HepG2 (cell line): ENCODE results near the gene AAMP. TPM values are rescaled to one million over a fixed set of nuclear protein-coding genes. Genes with fewer than 3 reads are reported as not detected.
A peak's percentile ranks its signal among the peaks of the same experiment; 100 is the strongest.

Experiments
- ATF2 ChIP-seq: sonication (generic); formaldehyde crosslinking; IDR thresholded peaks from 2 replicates; pipeline ENCODE4 v1.4.0; 2020; ENCODE audit warnings: missing genetic modification reagents
- ATF5 ChIP-seq: sonication (generic); formaldehyde crosslinking; IDR thresholded peaks from 2 replicates; pipeline ENCODE4 v1.4.0; 2020; ENCODE audit warnings: mild to moderate bottlenecking, low read depth, missing genetic modification reagents
- FOSL2 ChIP-seq: sonication (generic); formaldehyde crosslinking; IDR thresholded peaks from 2 replicates; pipeline ENCODE4 v1.4.0; 2020; ENCODE audit warnings: missing genetic modification reagents
- FOXC1 ChIP-seq: sonication (generic); formaldehyde crosslinking; IDR thresholded peaks from 2 replicates; pipeline ENCODE4 v1.8.0; 2022; ENCODE audit warnings: mild to moderate bottlenecking, missing genetic modification reagents, borderline replicate concordance
- HMGXB3 ChIP-seq: sonication (generic); formaldehyde crosslinking; IDR thresholded peaks from 2 replicates; pipeline ENCODE4 v1.4.0; 2020; ENCODE audit warnings: missing genetic modification reagents, borderline replicate concordance
- MLX ChIP-seq: IDR thresholded peaks from 2 replicates; pipeline ENCODE4 v1.6.1; 2016
- MTERF4 ChIP-seq: sonication (generic); formaldehyde crosslinking; IDR thresholded peaks from 2 replicates; pipeline ENCODE4 v1.8.0; 2023; ENCODE audit warnings: mild to moderate bottlenecking, missing genetic modification reagents
- NFRKB ChIP-seq: fragments of 450-650 bp; IDR thresholded peaks from 2 replicates; pipeline ENCODE4 v1.6.1; 2017
- SAFB2 ChIP-seq: sonication (generic); formaldehyde crosslinking; IDR thresholded peaks from 2 replicates; pipeline ENCODE4 v1.5.1; 2020; ENCODE audit warnings: missing genetic modification reagents, low read depth, mild to moderate bottlenecking, borderline replicate concordance
- ZGPAT ChIP-seq: IDR thresholded peaks from 2 replicates; pipeline ENCODE4 v1.6.1; 2016; ENCODE audit warnings: mild to moderate bottlenecking
- ZNF224 ChIP-seq: sonication (generic); formaldehyde crosslinking; IDR thresholded peaks from 2 replicates; pipeline ENCODE4 v1.5.0; 2020; ENCODE audit warnings: mild to moderate bottlenecking, missing genetic modification reagents
- ZNF296 ChIP-seq: sonication (generic); formaldehyde crosslinking; conservative IDR thresholded peaks from 2 replicates; pipeline ENCODE4 v1.5.0; 2020; ENCODE audit warnings: mild to moderate bottlenecking, missing genetic modification reagents
- ZNF337 ChIP-seq: sonication (generic); formaldehyde crosslinking; IDR thresholded peaks from 2 replicates; pipeline ENCODE4 v1.5.1; 2020; ENCODE audit warnings: missing genetic modification reagents, low read depth, mild to moderate bottlenecking, borderline replicate concordance
- ZNF33A ChIP-seq: sonication (generic); formaldehyde crosslinking; IDR thresholded peaks from 2 replicates; pipeline ENCODE4 v1.5.1; 2020; ENCODE audit warnings: missing genetic modification reagents, mild to moderate bottlenecking, moderate library complexity, borderline replicate concordance
- ZNF597 ChIP-seq: sonication (generic); formaldehyde crosslinking; IDR thresholded peaks from 2 replicates; pipeline ENCODE4 v1.5.0; 2020; ENCODE audit warnings: missing genetic modification reagents
- ZSCAN12 ChIP-seq: sonication (generic); formaldehyde crosslinking; IDR thresholded peaks from 2 replicates; pipeline ENCODE4 v1.9.0; 2021; ENCODE audit warnings: mild to moderate bottlenecking, missing genetic modification reagents
- polyA plus RNA-seq, 8 experiments: library from polyadenylated mRNA; depleted of rRNA in 3 of 8; stranded (reverse) in 7 of 8; unstranded in 1 of 8; fragments of >200 nt; fragmentation: Illumina TruSeq in 4 of 8; extraction: Trizol in 4 of 8; gene quantifications; 2 replicates each; pipeline versions ENCODE4 v1.2.1 to v1.2.3, GENCODE V29; 2011 to 2016; ENCODE audit warnings: low read depth in 4 of 8, missing spikeins in 1 of 8, mixed read lengths in 1 of 8; ENCODE audit not compliant: insufficient read depth in 1 of 8
- total RNA-seq, 5 experiments: library from RNA; depleted of rRNA; stranded (reverse); fragments of >200 nt; fragmentation: Illumina TruSeq; extraction: Trizol; gene quantifications; 2 replicates each; pipeline ENCODE4 v1.2.3, GENCODE V29; 2016; ENCODE audit warnings: low read depth in 1 of 5

Gene AAMP
- total and polyA plus RNA-seq, 2 of the 13 experiments (the other 11 are each of a cell fraction or from before 2014, with no cell fraction given) = 110 to 186 TPM

GRCh38 chr2:218292048-218293014 is 22.4 kb upstream of the AAMP start, which contains the start of gene TMBIM1 (continued):
- TF ChIP-seq ZNF296 (CRISPR knock-in tag) (peak; percentile 84; the same call in 1 of the 2 replicates), ZNF33A (0 out of 2 replicates have a peak, but pooled peaks have one; percentile 60), ZGPAT (CRISPR knock-in tag) (no peak; the same call in 1 of the 2 replicates), FOSL2 (CRISPR knock-in tag) (peak; percentile 21; the same call in 1 of the 2 replicates), ZNF224 (CRISPR knock-in tag) (no peak), HMGXB3 (CRISPR knock-in tag) (no peak; the same call in 1 of the 2 replicates), MTERF4 (peak; percentile 36; the same call in 1 of the 2 replicates), NFRKB (no peak), ATF5 (CRISPR knock-in tag) (0 out of 2 replicates have a peak, but pooled peaks have one; percentile 36), ZSCAN12 (CRISPR knock-in tag) (peak; percentile 93), SAFB2 (CRISPR knock-in tag) (peak; percentile 70; the same call in 1 of the 2 replicates), MLX (CRISPR knock-in tag) (no peak), ZNF337 (CRISPR knock-in tag) (0 out of 2 replicates have a peak, but pooled peaks have one; percentile 65), ZNF597 (no peak), FOXC1 (CRISPR knock-in tag) (peak; percentile 78; the same call in 1 of the 2 replicates), ATF2 (CRISPR knock-in tag) (peak; percentile 68; the same call in 1 of the 2 replicates)
